RWPE1 (cell line): Measurements from ENCODE around the gene MCAM.

Experiments used
- CTCF ChIA-PET: fragments of 350-600 bp; sonication (Branson Sonifier 250); formaldehyde crosslinking; extraction: SDS; loops from one replicate; lab custom pipeline; 2021; lab: Yijun Ruan, JAX
- POLR2A ChIA-PET: fragments of 400-600 bp; formaldehyde crosslinking; extraction: SDS; loops from one replicate; lab custom pipeline; 2020; ENCODE audit warnings: antibody characterized with exemption; ENCODE audit not compliant: low non-redundant PET; lab: Yijun Ruan, JAX
- DNase-seq: peaks from one replicate; pipeline ENCODE4 v3.0.0; 2012; ENCODE audit warnings: low spot score
- H3K27ac ChIP-seq: fragments of 450-650 bp; 2 replicates; pipeline ENCODE4 v1.5.1; 2017
- TF ChIP-seq, protein P1 (sequence below): fragments of 450-650 bp; conservative IDR thresholded peaks from 2 replicates; pipeline ENCODE4 v1.5.1; 2017; ENCODE audit warnings: low read depth, mild to moderate bottlenecking

Gene MCAM

DNA sequence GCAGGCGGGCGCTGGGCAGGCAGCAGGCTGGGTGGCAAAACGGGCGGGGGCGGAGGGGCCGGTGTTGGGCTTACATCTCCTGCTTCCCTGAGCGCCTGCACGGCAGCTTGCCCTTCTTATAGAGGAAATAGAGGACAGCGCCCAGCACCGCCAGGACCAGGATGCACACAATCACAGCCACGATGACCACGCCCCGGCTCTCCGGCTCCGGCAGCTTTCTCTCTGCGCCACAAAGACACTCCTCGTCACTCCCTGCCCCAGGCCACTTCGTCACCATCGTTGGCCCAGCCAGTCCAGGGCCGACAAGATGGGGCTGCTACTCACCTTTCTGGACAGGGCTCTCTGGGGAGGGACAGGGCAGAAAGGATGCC lies 6.3 kb downstream of the MCAM start:
- ChIA-PET POLR2A (no interaction called here), CTCF (no interaction called here)
- TF ChIP-seq, protein P1, sequence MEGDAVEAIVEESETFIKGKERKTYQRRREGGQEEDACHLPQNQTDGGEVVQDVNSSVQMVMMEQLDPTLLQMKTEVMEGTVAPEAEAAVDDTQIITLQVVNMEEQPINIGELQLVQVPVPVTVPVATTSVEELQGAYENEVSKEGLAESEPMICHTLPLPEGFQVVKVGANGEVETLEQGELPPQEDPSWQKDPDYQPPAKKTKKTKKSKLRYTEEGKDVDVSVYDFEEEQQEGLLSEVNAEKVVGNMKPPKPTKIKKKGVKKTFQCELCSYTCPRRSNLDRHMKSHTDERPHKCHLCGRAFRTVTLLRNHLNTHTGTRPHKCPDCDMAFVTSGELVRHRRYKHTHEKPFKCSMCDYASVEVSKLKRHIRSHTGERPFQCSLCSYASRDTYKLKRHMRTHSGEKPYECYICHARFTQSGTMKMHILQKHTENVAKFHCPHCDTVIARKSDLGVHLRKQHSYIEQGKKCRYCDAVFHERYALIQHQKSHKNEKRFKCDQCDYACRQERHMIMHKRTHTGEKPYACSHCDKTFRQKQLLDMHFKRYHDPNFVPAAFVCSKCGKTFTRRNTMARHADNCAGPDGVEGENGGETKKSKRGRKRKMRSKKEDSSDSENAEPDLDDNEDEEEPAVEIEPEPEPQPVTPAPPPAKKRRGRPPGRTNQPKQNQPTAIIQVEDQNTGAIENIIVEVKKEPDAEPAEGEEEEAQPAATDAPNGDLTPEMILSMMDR: no peak
- peak overlapping the region; percentile 26 for H3K27ac ChIP-seq
- DNase-seq: no peak

DNA sequence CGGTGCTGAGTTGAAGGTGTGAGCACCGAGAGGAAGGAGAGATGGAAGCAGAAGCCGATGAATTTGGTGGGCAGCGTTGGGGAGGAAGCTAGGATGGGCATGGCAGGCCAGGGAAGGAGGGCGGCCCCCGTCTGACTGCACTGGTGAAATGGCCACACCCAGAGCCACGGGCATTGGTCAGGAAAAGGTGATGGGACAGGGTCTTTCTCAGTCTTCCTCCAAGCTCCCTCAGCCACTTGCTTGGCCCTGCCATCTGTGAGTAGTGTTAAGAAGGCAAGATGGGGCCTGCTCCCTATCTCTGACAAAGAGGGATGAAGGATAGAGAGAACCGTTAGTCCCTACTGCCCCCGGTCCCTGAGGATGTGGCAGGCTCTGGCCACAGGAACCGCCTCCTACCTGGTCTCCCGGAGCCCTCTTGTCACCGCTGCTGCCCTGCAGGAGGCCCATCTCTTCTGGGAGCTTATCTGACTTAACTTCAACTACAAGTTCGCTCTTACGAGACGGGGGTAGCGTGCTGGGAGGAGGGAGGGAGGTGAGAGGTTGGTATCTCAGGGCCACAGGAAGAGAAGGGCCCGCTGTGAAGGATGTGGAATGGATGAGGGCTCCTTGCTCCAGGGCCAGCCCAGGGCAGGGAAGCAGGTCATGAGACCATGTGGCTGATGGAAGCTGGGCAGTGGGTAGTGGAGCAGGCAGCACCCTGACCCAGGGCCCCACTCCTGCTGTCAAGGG lies 6.8 kb downstream of the MCAM start:
- DNase-seq: no peak
- H3K27ac ChIP-seq: peak overlapping the region; percentile 26
- ChIA-PET POLR2A (no interaction called here), CTCF (interaction anchor here (0.6 to 4.2 kb wide), 2 partner anchors 12 to 140 kb away, joined by 5 to 28 read pairs; no protein-coding TSS in a partner anchor)
- TF ChIP-seq, protein P1: no peak

DNA sequence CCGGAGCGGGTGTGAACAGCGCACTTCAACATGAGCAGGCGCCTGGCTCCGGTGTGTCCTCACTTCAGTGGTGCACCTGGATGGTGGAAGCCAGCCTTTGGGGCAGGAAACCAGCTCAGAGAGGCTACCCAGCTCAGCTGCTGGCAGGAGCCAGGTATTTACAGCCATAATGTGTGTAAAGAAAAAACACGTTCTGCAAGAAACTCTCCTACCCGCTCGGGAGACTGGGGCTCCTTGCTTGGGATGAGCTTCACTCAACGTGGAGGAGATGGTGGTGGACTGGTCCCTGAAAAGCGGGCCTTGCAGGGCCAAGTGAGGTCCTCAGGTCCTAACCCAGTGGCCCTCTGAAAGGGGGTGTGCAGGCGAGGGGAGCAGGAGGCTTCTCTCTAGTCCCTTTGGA lies 7.5 kb downstream of the MCAM start:
- H3K27ac ChIP-seq: peak overlapping the region; percentile 26
- POLR2A ChIA-PET: no interaction called here
- TF ChIP-seq, protein P1: no peak
- CTCF ChIA-PET: interaction anchor here (0.6 to 4.2 kb wide), 2 partner anchors 13 to 139 kb away, joined by 5 to 28 read pairs; no protein-coding TSS in a partner anchor
- no peak for DNase-seq

DNA sequence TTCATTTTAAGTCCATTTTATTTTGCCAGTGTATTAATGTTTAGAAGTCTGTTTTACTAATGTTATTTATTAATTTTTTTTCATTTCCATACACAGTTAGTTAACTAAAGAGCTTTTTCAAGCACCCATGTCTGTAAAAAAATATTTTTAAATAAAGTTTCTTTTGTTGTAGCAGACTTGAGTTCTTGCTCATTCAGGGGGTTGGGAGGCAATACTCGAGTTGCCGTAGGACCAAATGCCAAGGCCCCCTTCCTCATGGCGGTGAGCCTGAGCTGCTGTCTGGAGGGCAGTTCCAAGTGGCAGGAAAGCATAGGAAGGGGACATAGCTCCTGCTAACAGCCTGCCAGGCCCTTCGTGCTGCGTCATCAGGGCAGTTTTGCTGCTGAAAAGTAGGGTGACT lies 9.0 kb downstream of the MCAM start:
- DNase-seq: no peak
- POLR2A ChIA-PET: interaction anchor here (0.5 kb wide), 1 partner anchor 897 kb away, joined by 6 read pairs; no protein-coding TSS in a partner anchor
- TF ChIP-seq, protein P1: no peak
- CTCF ChIA-PET: interaction anchor here (0.9 to 4.2 kb wide), 3 partner anchors 15 to 103 kb away, joined by 3 to 28 read pairs (median 3); no protein-coding TSS in a partner anchor
- no peak overlapping the region for H3K27ac ChIP-seq

DNA sequence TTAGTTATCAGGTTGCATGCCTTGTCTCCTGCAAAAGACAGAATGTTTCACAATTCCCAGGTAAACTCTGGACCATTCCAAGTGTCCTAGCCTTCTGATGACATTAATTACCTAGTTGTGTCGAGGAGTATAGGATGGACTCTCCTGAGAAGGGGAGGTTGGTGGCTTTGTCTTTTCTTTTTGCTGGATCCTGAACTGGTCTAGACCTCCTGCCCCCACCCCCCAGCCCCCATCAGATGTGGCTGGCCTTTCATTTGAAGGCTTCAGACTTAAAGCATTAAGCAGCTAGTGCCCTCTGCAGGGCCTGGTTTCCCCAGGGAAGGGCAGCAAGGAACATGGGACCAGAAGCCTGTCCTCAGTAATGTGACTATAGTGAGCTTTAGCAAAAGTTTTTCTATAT lies 9.7 kb downstream of the MCAM start:
- DNase-seq: no peak
- TF ChIP-seq, protein P1: no peak
- ChIA-PET CTCF (interaction anchor here (0.6 to 4.2 kb wide), 4 partner anchors 15 to 228 kb away, joined by 3 to 28 read pairs (median 4); no protein-coding TSS in a partner anchor), POLR2A (interaction anchor here (0.5 kb wide), 1 partner anchor 896 kb away, joined by 6 read pairs; no protein-coding TSS in a partner anchor)
- 0 out of 2 replicates have a peak overlapping the region, but pooled peaks have one; percentile 28 for H3K27ac ChIP-seq

DNA sequence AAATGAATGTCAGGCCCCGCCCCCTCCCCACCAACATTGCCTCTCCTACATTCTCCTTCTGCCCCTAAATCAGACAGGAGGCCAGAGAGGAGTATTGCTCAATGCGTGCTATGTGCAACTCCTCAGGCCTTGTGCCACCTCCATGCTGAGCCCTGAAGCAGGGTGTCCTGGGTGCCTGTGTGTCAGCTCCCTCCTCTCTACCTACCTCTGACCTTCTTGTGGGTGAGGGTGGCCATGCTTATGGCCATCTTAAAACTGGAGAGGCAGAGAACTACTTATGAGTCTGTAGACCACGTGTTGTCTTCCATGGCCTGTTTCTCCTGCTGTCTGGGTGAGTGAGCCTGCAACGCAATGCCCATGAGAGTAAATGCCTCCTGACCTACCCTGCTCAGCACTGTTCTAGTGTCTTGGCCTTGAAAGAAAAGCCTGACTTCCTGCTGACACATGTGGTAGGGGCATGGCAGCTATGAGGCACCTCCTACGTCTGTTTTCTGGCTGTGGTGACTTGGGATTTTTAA lies 10.5 kb downstream of the MCAM start:
- ChIA-PET CTCF (interaction anchor here (0.8 to 4.2 kb wide), 5 partner anchors 16 to 168 kb away, joined by 3 to 28 read pairs (median 6); no protein-coding TSS in a partner anchor), POLR2A (no interaction called here)
- H3K27ac ChIP-seq: peak overlapping the region; percentile 50
- TF ChIP-seq, protein P1: no peak
- no peak for DNase-seq
